ENCODE data around the gene DONSON. TPM values are rescaled to one million over a fixed set of nuclear protein-coding genes. Genes with fewer than 3 reads are reported as not detected.

DONSON gene
- total RNA-seq, 1 experiment from 2014 or later: 35.3 TPM

DNA sequence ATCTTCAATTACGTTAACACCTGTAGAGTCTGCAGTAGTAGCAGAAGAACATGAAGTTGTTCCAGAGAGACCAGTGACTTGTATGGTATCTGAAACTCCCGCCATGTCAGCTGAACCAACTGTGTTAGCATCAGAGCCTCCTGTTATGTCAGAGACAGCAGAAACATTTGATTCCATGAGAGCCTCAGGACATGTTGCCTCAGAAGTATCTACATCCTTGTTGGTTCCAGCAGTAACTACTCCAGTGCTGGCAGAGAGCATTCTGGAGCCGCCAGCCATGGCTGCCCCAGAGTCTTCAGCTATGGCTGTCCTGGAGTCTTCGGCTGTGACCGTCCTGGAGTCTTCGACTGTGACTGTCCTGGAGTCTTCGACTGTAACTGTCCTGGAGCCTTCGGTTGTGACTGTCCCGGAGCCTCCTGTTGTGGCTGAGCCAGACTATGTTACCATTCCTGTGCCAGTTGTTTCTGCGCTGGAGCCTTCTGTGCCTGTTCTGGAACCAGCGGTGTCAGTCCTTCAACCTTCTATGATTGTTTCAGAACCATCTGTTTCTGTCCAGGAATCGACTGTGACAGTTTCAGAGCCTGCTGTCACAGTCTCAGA, 35.4 kb downstream of the DONSON start:
- Mint-ChIP-seq H3K27me3 (ENCODE audit: low read depth) (no peaks in the 10 kb centered on the region), H3K4me1 (peaks cover 4 to 5% of the 10 kb centered on the region in 2 experiments; a peak in 2 of 4 replicates), H3K4me3 (no peak overlapping the region), H3K36me3 (ENCODE audit: insufficient read depth in 1 of 3, low read depth in 3 of 3) (peaks cover 79 to 96% (median 94%) of the 10 kb centered on the region in 3 experiments), H3K9me3 (no peaks in the 10 kb centered on the region), H3K27ac (no peak overlapping the region; a peak in 1 of 7 replicates)
- Histone ChIP-seq H2BK5ac (ENCODE audit: insufficient read length, low read length) (no peak overlapping the region), H2BK20ac (ENCODE audit: low read depth, low read length, poor library complexity, severe bottlenecking) (no peak overlapping the region), H3K9ac (ENCODE audit: extremely low read depth, insufficient read length, low read length) (no peak overlapping the region), H3K9me3 (ENCODE audit: control insufficient read depth, low read depth, low read length) (no peaks in the 10 kb centered on the region), H3K4me1 (ENCODE audit: insufficient read depth, low read length) (no peaks in the 10 kb centered on the region), H3K14ac (ENCODE audit: insufficient read depth, low read length) (no peak overlapping the region), H4K91ac (ENCODE audit: insufficient read length, low read depth, low read length) (no peak overlapping the region), H2BK12ac (ENCODE audit: insufficient read length, low read depth, low read length) (no peak overlapping the region), H3T11ph (ENCODE audit: low read length) (no peak overlapping the region), H4K20me1 (ENCODE audit: control insufficient read depth, insufficient read depth, insufficient read length) (no peaks in the 10 kb centered on the region), H3K4ac (ENCODE audit: low read depth, low read length) (no peak overlapping the region), H3K18ac (ENCODE audit: insufficient read length, low read depth, low read length) (no peak overlapping the region), H4K5ac (ENCODE audit: insufficient read length, low read depth, low read length) (no peak overlapping the region), H3K27me3 (ENCODE audit: insufficient read depth, low read length) (no peaks in the 10 kb centered on the region), H4K8ac (replicated peaks; ENCODE audit: insufficient read length, low read depth, low read length) (no peak overlapping the region), H3K4me2 (ENCODE audit: insufficient read depth, insufficient read length, low read length) (no peak overlapping the region), H3K79me2 (ENCODE audit: insufficient read depth, low read length) (peaks cover 39% of the 10 kb centered on the region; the same call in 1 of the 2 replicates), H3K56ac (ENCODE audit: insufficient read length, low read depth, low read length) (no peak overlapping the region), H2BK15ac (ENCODE audit: low read depth, low read length) (no peak overlapping the region), H3K23me2 (ENCODE audit: insufficient read length, low read depth, low read length, poor library complexity, severe bottlenecking) (no peaks in the 10 kb centered on the region), H2AK5ac (ENCODE audit: insufficient read length, low read length) (no peak overlapping the region), H2BK120ac (ENCODE audit: low read depth, low read length, poor library complexity, severe bottlenecking) (no peak overlapping the region), H2AFZ (ENCODE audit: low read length) (no peak overlapping the region), H3K27ac (ENCODE audit: insufficient read length, low read depth, low read length) (no peak overlapping the region), H3K23ac (ENCODE audit: insufficient read length, low read depth, low read length) (no peak overlapping the region), H3K79me1 (ENCODE audit: insufficient read depth, low read depth, low read length, poor library complexity, severe bottlenecking) (peaks cover 13% of the 10 kb centered on the region)
- TF ChIP-seq, protein P1, sequence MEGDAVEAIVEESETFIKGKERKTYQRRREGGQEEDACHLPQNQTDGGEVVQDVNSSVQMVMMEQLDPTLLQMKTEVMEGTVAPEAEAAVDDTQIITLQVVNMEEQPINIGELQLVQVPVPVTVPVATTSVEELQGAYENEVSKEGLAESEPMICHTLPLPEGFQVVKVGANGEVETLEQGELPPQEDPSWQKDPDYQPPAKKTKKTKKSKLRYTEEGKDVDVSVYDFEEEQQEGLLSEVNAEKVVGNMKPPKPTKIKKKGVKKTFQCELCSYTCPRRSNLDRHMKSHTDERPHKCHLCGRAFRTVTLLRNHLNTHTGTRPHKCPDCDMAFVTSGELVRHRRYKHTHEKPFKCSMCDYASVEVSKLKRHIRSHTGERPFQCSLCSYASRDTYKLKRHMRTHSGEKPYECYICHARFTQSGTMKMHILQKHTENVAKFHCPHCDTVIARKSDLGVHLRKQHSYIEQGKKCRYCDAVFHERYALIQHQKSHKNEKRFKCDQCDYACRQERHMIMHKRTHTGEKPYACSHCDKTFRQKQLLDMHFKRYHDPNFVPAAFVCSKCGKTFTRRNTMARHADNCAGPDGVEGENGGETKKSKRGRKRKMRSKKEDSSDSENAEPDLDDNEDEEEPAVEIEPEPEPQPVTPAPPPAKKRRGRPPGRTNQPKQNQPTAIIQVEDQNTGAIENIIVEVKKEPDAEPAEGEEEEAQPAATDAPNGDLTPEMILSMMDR (conservative IDR thresholded peaks at IDR 0.05): no peak
- DNase-seq: no peak
- WGBS (ENCODE audit: extremely low coverage, insufficient read length, low lambda C conversion rate): no CpG with 5 or more reads among the region's 12 CpGs

All from H9 (cell line).